NCI-H187 treated with DMSO at 0.1 percent for 48 hours (cell line): Measurements from ENCODE around the gene CAMKK2.
"Not testable (repeated sequence)": the region's sequence is repeated elsewhere in the genome, so short reads cannot be mapped to it uniquely, and the experiment has no call there.

Experiments
- DNase-seq: peaks from one replicate; lab custom pipeline; 2025; lab: John Stamatoyannopoulos, UW

The CAMKK2 gene

GRCh38 chr12:121279071-121279375 is 17.5 kb downstream of the CAMKK2 start:
- no peak for DNase-seq

GRCh38 chr12:121278169-121279070 is 18.1 kb downstream of the CAMKK2 start:
- no peak for DNase-seq

- no peak for DNase-seq
Observed at GRCh38 chr12:121277374-121277759, 19.1 kb downstream of the CAMKK2 start.

- no peak for DNase-seq
Observed at GRCh38 chr12:121274036-121274763, 22.3 kb downstream of the CAMKK2 start.

- no peak for DNase-seq
Observed at GRCh38 chr12:121273364-121273896, 23.1 kb downstream of the CAMKK2 start.

GRCh38 chr12:121267822-121268221 is 28.7 kb downstream of the CAMKK2 start:
- DNase-seq: no peak

GRCh38 chr12:121264951-121265515 is 31.5 kb downstream of the CAMKK2 start:
- DNase-seq: no peak

- no peak for DNase-seq
Observed at GRCh38 chr12:121264135-121264534, 32.4 kb downstream of the CAMKK2 start.

- DNase-seq: no peak
Observed at GRCh38 chr12:121263206-121263935, 33.1 kb downstream of the CAMKK2 start.

GRCh38 chr12:121261398-121261797 is 35.1 kb downstream of the CAMKK2 start:
- no peak for DNase-seq

- DNase-seq: no peak
Observed at GRCh38 chr12:121260091-121260490, 36.4 kb downstream of the CAMKK2 start.

- DNase-seq: no peak
Observed at GRCh38 chr12:121259074-121259473, 37.4 kb downstream of the CAMKK2 start.

GRCh38 chr12:121257704-121258449 is 38.6 kb downstream of the CAMKK2 start:
- not testable (repeated sequence) for DNase-seq

GRCh38 chr12:121255433-121255832 is 41.1 kb downstream of the CAMKK2 start:
- DNase-seq: no peak

- no peak for DNase-seq
Observed at GRCh38 chr12:121253638-121254335, 42.7 kb downstream of the CAMKK2 start.

GRCh38 chr12:121252712-121253345 is 43.7 kb downstream of the CAMKK2 start:
- DNase-seq: no peak

GRCh38 chr12:121251838-121252237 is 44.7 kb downstream of the CAMKK2 start:
- DNase-seq: no peak

- DNase-seq: no peak
Observed at GRCh38 chr12:121250359-121250758, 46.1 kb downstream of the CAMKK2 start.

- DNase-seq: no peak
Observed at GRCh38 chr12:121248622-121249021, 47.9 kb downstream of the CAMKK2 start.

GRCh38 chr12:121246893-121247557 is 49.5 kb downstream of the CAMKK2 start:
- no peak for DNase-seq
